ENCODE measurements around the gene PRICKLE3.
A peak's percentile ranks its signal among the peaks of the same experiment; 100 is the strongest.
"Not testable (repeated sequence)": the region's sequence is repeated elsewhere in the genome, so short reads cannot be mapped to it uniquely, and the experiment has no call there.

Gene PRICKLE3

GRCh38 chrX:49176421-49177326 is 9.5 kb downstream of the PRICKLE3 start:
- no peak for TF ChIP-seq CTCF (IDR thresholded peaks at IDR 0.05)
- no peak for DNase-seq (ENCODE audit: low spot score)
- Histone ChIP-seq H3K27ac (peak overlapping the region; percentile 26 to 32), H3K4me3 (no peak overlapping the region)

- no peak for TF ChIP-seq CTCF (IDR thresholded peaks at IDR 0.05)
- Histone ChIP-seq H3K27ac (no peak overlapping the region), H3K4me3 (no peak overlapping the region)
- DNase-seq (ENCODE audit: low spot score): no peak
Measured at GRCh38 chrX:49175435-49176274, 10.5 kb downstream of the PRICKLE3 start.

GRCh38 chrX:49174723-49175122 is 11.4 kb downstream of the PRICKLE3 start:
- no peak overlapping the region for H3K27ac ChIP-seq
- no peak overlapping the region for H3K4me3 ChIP-seq
- DNase-seq (ENCODE audit: low spot score): no peak
- TF ChIP-seq CTCF (IDR thresholded peaks at IDR 0.05): no peak

GRCh38 chrX:49173544-49173943 is 12.6 kb downstream of the PRICKLE3 start:
- DNase-seq (ENCODE audit: low spot score): peak; percentile 72
- H3K4me3 ChIP-seq: not testable (repeated sequence)
- peak overlapping the region; percentile 89 to 94 for H3K27ac ChIP-seq

GRCh38 chrX:49172280-49172780 is 13.8 kb downstream of the PRICKLE3 start:
- peak overlapping the region; percentile 76 for H3K4me3 ChIP-seq
- no peak for DNase-seq (ENCODE audit: low spot score)
- peak overlapping the region; percentile 89 to 94 for H3K27ac ChIP-seq
- TF ChIP-seq CTCF (IDR thresholded peaks at IDR 0.05): no peak

- peak within 1 kb of the TSS; percentile 89 to 94 for H3K27ac ChIP-seq
- peak within 1 kb of the TSS; percentile 76 for H3K4me3 ChIP-seq
- TF ChIP-seq CTCF (IDR thresholded peaks at IDR 0.05): no peak
- DNase-seq (ENCODE audit: low spot score): no peak
Measured at GRCh38 chrX:49171752-49172279, 14.4 kb downstream of the PRICKLE3 start, which contains the start of gene PLP2. Gene PLP2, plus strand, starts transcription at chrX:49171898. Its CDS starts 103 bp downstream, at chrX:49172001.

- H3K4me3 ChIP-seq: peak overlapping the region; percentile 67
Measured at GRCh38 chrX:49167740-49168108, 18.4 kb downstream of the PRICKLE3 start.

More at GRCh38 chrX:49167740-49168108, 18.4 kb downstream of the PRICKLE3 start:
- no peak for DNase-seq (ENCODE audit: low spot score)
- TF ChIP-seq CTCF (IDR thresholded peaks at IDR 0.05): no peak
- H3K27ac ChIP-seq: peak overlapping the region; percentile 59 to 98

All from coronary artery (tissue), 2 donors.